Measurements from ENCODE around the gene LAP3.

- TF ChIP-seq CTCF (IDR thresholded peaks at IDR 0.05): no peak
- TF ChIP-seq POLR2AphosphoS5 (IDR thresholded peaks at IDR 0.05): no peak
- TF ChIP-seq POLR2A (IDR thresholded peaks at IDR 0.05): no peak
Observed at GRCh38 chr4:17583276-17583675, 6.3 kb downstream of the LAP3 start.

Data from sigmoid colon (tissue), 4 donors.